Pancreas (tissue), 10 donors: ENCODE results near the gene CEP55. TPM values are rescaled to one million over a fixed set of nuclear protein-coding genes. Genes with fewer than 3 reads are reported as not detected.

Experiments
- ATAC-seq, 4 donors: fragments of 200-7000 bp; cut with Tn5 transposase; one replicate each; pipeline versions ENCODE4 v1.8.0 to v1.9.1; 2020; ENCODE audit warnings: mild to moderate bottlenecking in 4 of 4, moderate library complexity in 4 of 4
- DNase-seq, 6 donors: peaks; one replicate each; pipeline ENCODE4 v3.0.0-alpha.2; 2020
- FAIRE-seq: peaks from 2 replicates; lab custom pipeline; 2012; peaks lifted over from hg19 to GRCh38; lab: Jason Lieb, UNC
- H3K27ac ChIP-seq, 4 donors: fragments of 200-600 bp; sonication (generic); 1 replicate in 3 of 4; 2 replicates in 1 of 4; pipeline versions ENCODE4 v1.5.0 to v1.8.0; 2020
- H3K27me3 ChIP-seq, 4 donors: fragments of 200-600 bp; one replicate each; pipeline ENCODE4 v1.8.0; 2021
- H3K36me3 ChIP-seq, 3 donors: fragments of 200-600 bp; sonication (generic) in 1 of 3; one replicate each; pipeline versions ENCODE4 v1.5.0 to v1.8.0; 2020 to 2021
- H3K4me1 ChIP-seq, 3 donors: fragments of 200-600 bp; one replicate each; pipeline ENCODE4 v1.8.0; 2021
- H3K4me3 ChIP-seq, 4 donors: fragments of 200-600 bp; sonication (generic) in 2 of 4; one replicate each; pipeline versions ENCODE4 v1.5.0 to v1.8.0; 2020 to 2021
- H3K9me3 ChIP-seq, 4 donors: fragments of 200-600 bp; one replicate each; pipeline ENCODE4 v1.8.0; 2021
- WGBS, 2 donors: extraction: QIAGEN DNeasy Blood & Tissue Kit; methylation state at CpG; one replicate each; pipeline ENCODE4 v1.1.7; 2013; 5-methylcytosine and 5-hydroxymethylcytosine counted together
- intact Hi-C, 3 donors: fragments of 100-400 bp; cut with DNase I; formaldehyde crosslinking; loops; one replicate each; pipeline versions ENCODE4 v1.11.1 to v1.14.2; 2022
- polyA plus RNA-seq, 2 donors: library from polyadenylated mRNA; stranded (reverse); fragments of 200-250 nt; gene quantifications; one replicate each; pipeline ENCODE4 v1.2.3, GENCODE V29; 2013
- total RNA-seq, 6 donors: library from RNA; stranded (reverse); fragmentation: NEBNext Ultra II Directional in 4 of 6; extraction: Animal tissue kit (Norgen Biotek cat#: 25700) in 4 of 6; gene quantifications; one replicate each; pipeline versions ENCODE4 v1.2.1 to v1.2.4, GENCODE V29; 2021 to 2023
- TF ChIP-seq, protein P1 (sequence below), 4 donors: fragments of 200-600 bp; sonication (generic) in 3 of 4; IDR thresholded peaks; one replicate each; pipeline versions ENCODE4 v1.5.0 to v1.8.0; 2021; ENCODE audit warnings: antibody characterized with exemption in 4 of 4
- donor health status: healthy with polysubstance abuse.
- donor health status: DM: no; HTN: no; CAD: no; lungs with moderate emphysema.
- donor health status: DM: no; HTN: no; CAD: no.
- donor health status: control.
- donor health status: control.
- donor health status: Bipolar disorder and iron deficiency.
- donor health status: DM: yes; HTN: yes; CAD: no.
- donor health status: DM: no; HTN: no; CAD: no.
- donor health status: DM: no; HTN: no; CAD: no.
- donor health status: DM: yes; HTN: yes; CAD: no.

Gene CEP55
- total and polyA plus RNA-seq, 8 donors, result 0.07 to 0.94 (median 0.25) TPM; not detected in 1

DNA sequence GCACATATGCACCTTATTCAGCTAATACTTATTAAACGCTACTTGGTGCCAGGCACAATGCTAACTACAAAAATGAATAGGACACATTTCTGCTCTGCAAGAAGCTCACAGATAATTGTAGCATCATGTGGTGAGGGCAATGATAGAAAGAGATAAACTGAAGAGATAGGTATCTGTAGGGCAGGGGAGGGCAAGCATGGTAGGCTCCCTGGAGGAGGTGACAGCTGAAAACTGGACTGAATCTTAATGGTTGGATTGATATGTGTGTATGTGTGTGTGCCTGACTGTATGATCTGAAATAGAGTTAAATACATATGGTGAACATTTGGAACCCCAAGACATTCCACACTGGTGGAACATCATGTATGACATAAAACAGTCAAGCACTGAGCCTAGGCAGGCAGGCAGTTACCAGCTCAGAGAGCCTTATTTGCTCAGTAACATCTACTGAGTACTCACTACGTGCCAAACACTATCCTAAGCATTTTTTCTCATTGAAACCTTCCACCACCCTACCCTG lies 4.8 kb upstream of the CEP55 start:
- Histone ChIP-seq H3K4me1 (peaks cover 0 to 4% (median 0%) of the 10 kb centered on the region in 3 donors), H3K4me3 (no peak overlapping the region), H3K27me3 (no peaks in the 10 kb centered on the region), H3K9me3 (no peaks in the 10 kb centered on the region), H3K27ac (no peak overlapping the region), H3K36me3 (no peaks in the 10 kb centered on the region)
- TF ChIP-seq, protein P1, sequence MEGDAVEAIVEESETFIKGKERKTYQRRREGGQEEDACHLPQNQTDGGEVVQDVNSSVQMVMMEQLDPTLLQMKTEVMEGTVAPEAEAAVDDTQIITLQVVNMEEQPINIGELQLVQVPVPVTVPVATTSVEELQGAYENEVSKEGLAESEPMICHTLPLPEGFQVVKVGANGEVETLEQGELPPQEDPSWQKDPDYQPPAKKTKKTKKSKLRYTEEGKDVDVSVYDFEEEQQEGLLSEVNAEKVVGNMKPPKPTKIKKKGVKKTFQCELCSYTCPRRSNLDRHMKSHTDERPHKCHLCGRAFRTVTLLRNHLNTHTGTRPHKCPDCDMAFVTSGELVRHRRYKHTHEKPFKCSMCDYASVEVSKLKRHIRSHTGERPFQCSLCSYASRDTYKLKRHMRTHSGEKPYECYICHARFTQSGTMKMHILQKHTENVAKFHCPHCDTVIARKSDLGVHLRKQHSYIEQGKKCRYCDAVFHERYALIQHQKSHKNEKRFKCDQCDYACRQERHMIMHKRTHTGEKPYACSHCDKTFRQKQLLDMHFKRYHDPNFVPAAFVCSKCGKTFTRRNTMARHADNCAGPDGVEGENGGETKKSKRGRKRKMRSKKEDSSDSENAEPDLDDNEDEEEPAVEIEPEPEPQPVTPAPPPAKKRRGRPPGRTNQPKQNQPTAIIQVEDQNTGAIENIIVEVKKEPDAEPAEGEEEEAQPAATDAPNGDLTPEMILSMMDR (IDR thresholded peaks at IDR 0.05), result no peak
- DNase-seq, result no peak
- FAIRE-seq, result no peak
- 50 to 64% methylated on average over 2 of the region's 2 CpGs for WGBS, 2 donors
- ATAC-seq, result no peak
- intact Hi-C loops, result no loop called here

DNA sequence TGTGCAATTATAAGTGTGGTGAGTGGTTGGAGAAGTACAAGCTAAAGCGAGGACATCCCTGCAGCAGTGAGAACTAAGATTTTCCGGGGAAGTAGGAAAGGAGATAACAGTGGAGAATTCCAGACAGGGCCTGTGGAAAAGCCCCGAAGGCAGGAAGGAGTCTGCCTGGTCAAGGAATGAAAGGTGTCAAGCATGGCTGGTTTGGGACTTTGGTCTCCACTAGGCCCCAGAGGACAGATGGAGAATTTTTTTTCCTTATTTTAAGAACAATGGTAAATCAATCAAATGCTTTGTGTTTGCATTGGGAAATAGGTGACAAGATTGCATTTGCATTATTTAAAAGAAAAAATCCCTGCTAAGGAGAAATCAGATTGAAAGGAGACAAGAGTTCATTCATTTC lies 3.2 kb upstream of the CEP55 start:
- Histone ChIP-seq H3K36me3 (no peaks in the 10 kb centered on the region), H3K27ac (no peak overlapping the region), H3K4me1 (peaks cover 0 to 4% (median 0%) of the 10 kb centered on the region in 3 donors), H3K4me3 (no peak overlapping the region), H3K27me3 (no peaks in the 10 kb centered on the region), H3K9me3 (no peaks in the 10 kb centered on the region)
- ATAC-seq (no peak), DNase-seq (no peak), FAIRE-seq (no peak)
- TF ChIP-seq, protein P1 (IDR thresholded peaks at IDR 0.05), result no peak
- intact Hi-C loops, result no loop called here
- WGBS, 2 donors, result 64 to 80% methylated on average over 3 of the region's 3 CpGs

DNA sequence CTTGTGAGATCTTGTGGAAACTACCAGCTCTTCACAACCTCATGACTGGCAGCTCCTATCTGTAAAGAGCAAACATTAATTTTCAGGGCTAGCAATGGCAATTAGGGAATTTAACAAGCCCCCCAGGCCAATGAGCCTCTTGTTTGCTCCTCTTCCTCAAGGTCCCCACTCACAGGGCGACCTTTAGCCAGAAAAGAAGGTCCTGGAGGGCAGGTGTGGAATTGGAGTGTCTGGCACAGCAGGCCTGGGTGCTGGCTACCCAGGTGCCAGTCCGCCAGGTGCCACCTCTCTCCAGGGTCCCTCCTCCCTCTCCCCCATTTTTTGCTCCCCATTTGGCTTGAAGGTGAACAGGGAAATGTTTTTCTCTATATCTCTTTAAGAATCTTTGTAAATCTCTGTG lies 1.9 kb upstream of the CEP55 start:
- Histone ChIP-seq H3K9me3 (no peaks in the 10 kb centered on the region), H3K36me3 (no peaks in the 10 kb centered on the region), H3K4me3 (no peak overlapping the region), H3K4me1 (peaks cover 0 to 4% (median 0%) of the 10 kb centered on the region in 3 donors), H3K27me3 (no peaks in the 10 kb centered on the region), H3K27ac (no peak overlapping the region)
- FAIRE-seq, result no peak
- TF ChIP-seq, protein P1 (IDR thresholded peaks at IDR 0.05), result no peak
- DNase-seq, result no peak
- intact Hi-C loops, result no loop called here
- no peak for ATAC-seq
- WGBS, 2 donors, result 81 to 85% methylated on average over 2 of the region's 2 CpGs

DNA sequence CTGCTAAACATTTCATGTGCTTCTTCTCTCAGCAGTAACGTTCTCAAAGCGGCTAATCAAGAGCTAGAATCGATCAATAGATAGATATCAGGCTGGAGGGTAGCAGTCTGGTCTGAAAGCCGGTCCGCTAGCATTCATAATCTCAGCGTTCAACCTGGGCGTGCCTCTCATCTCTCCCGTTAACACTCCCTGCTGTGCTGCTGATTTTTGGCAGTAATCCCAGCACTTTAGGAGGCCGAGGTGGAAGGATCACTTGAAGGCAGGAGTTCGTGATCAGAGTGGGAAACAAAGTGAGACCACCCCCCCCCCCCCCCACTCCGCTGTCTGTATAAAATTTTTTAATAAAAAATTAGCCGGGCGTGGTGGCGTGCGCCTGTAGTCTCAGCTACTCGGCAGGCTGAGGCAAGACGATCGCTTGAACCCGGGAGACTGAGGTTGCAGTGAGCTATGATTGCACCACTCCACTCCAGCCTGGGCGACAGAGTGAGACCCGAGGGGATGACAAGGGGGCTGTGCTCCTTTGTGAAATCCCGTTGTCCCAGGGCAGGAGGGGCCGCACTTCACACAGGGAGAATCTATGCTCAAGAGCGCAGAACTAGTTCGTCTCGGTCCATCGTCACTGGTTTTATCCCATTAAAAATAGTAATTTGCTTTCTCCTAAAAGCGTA lies 624 bp upstream of the CEP55 start:
- Histone ChIP-seq H3K9me3 (no peaks in the 10 kb centered on the region), H3K27ac (peak overlapping the region in 1 of 4 donors; percentile 19), H3K36me3 (no peaks in the 10 kb centered on the region), H3K4me3 (peak overlapping the region; percentile 34 to 66 (median 60)), H3K27me3 (no peaks in the 10 kb centered on the region), H3K4me1 (peaks cover 0 to 4% (median 0%) of the 10 kb centered on the region in 3 donors)
- DNase-seq, result peak in 2 of 6 donors; percentile 13 to 24
- no peak for FAIRE-seq
- TF ChIP-seq, protein P1 (IDR thresholded peaks at IDR 0.05), result no peak
- 1% methylated on average over 28 of the region's 28 CpGs for WGBS, 2 donors
- peak; percentile 41 to 71 (median 58) for ATAC-seq
- intact Hi-C loops, result no loop called here

DNA sequence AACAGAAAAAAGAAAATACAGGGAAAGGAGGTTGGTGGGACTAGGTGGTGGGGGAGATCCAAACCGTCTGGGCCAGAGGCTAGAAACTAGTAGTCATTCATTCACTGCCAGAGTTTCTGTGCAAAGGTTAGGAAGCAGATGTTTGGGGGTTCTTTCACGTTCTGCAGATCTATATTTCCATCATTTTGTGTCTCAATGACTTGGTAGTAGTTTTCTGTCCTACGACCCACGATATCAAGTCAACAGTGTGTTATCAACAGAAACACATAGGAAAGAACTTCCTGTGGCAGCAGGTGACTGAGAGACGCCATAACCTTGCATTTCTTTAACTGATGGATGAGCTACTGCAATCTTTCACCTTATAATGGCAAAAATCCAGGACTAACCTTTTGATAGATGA lies 1.8 kb downstream of the CEP55 start:
- WGBS, 2 donors, result 29 to 33% methylated on average over 5 of the region's 5 CpGs
- Histone ChIP-seq H3K27ac (no peak overlapping the region), H3K9me3 (no peaks in the 10 kb centered on the region), H3K4me1 (peaks cover 0 to 4% (median 0%) of the 10 kb centered on the region in 3 donors), H3K27me3 (no peaks in the 10 kb centered on the region), H3K36me3 (no peaks in the 10 kb centered on the region), H3K4me3 (no peak overlapping the region)
- no peak for ATAC-seq
- TF ChIP-seq, protein P1 (IDR thresholded peaks at IDR 0.05), result no peak
- intact Hi-C loops, result no loop called here
- FAIRE-seq, result no peak
- no peak for DNase-seq
